T-helper 9 cell (primary cell): Measurements from ENCODE around the gene ASCL5.

Experiments
- DNase-seq: peaks from one replicate; pipeline ENCODE4 v3.0.0-alpha.2; 2020

ASCL5 gene

DNA sequence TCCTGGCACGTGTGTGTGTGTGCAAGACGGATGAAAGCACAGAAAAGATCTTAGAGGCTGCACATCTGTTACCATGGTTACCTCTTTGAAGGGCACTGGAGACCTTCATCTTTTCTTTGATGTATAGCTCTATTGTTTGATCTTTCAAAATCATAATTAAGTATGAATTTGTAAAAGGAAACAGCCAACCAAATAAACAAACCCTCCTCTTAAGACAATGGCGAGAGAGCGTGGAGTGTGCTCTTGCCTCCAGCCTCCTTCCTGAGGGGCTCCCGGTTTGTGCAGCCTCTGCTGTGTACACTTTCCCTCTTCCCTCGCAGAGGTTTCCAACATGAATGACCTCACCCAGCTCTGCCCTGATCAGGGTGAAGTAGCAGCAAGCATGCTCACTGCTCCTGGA, 42.7 kb downstream of the ASCL5 start:
- no peak for DNase-seq

GRCh38 chr1:201083741-201084140, 43.2 kb downstream of the ASCL5 start:
- no peak for DNase-seq

- no peak for DNase-seq
These were observed 46.8 kb downstream of the ASCL5 start for GRCh38 chr1:201080135-201080534.

GRCh38 chr1:201077736-201078135, 49.2 kb downstream of the ASCL5 start:
- DNase-seq, result no peak

DNA sequence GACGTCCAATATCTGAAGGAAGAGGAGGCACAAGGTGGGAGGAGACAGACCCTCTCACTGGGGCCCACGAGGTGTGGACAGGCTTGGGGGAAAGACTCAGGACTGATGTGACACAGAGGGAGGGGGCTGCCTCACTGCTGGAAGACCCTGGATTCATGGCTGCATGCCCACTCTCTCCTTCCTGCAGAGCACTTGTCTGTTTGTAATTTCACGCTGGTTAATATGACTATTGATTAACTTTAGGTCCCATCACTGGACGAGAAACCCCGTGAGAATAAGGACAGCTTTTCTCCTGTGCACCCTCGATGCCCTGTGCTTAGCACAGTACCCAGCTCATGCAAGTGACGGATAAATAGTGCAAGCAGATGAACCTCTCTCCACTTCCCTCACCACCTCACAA, 49.9 kb downstream of the ASCL5 start:
- DNase-seq, result no peak

DNA sequence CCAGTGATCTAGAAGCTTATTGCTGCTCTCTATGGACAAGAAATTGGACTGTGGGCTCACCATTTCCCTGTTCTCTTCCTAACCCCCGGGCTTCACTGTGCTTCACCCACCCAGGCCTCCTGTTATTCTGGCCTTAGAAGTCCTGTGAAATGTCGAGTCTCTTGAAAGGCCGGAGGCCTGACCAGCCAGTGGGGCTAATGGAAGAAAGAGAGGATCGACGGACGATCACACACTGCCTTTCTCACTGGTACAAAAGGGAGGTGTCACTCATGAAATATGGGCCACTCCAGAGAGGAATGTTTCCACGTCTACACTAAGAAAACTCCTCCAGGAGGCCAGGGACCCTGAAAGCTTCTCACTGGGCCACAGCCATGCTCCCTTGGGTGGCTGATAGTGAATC, 50.9 kb downstream of the ASCL5 start:
- no peak for DNase-seq

DNA sequence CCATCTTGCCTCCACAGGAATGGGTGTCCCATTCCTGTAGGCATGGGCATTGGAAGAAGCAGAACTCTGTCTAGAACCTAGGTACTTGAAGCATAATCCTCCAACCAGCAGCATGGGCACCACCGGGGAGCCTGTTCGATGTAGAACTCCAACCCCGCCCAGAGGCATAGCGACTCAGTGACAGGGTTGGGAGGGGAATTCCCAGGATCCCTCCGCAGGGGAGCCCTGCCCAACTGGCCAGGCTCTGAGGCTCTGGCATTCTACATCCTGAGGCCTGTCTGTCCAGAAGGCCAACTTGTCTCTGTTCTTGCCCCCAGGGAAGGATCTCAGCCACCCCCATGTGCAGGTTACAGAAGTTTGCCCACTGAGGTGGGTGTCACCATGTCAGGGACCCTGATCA, 53.0 kb downstream of the ASCL5 start:
- no peak for DNase-seq

DNA sequence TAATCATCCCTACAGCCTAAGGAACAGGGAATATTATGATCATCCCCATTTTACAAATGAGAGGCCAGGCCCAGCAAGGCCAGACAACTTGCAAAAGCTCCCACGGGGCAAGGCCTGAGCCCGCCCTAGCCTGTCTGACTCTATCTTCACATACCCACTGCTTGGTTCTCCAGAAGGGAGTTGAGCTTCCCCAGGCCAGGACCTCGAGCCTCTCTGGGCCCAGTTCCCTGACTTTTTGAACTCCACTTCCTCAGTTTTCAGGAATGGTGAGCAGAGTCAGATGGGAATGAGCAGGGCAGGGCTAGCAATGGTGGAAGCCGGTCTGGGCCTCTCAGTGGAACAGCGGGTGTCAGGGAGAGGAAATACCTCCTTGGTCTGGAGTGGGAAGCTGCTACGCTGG, 54.1 kb downstream of the ASCL5 start:
- no peak for DNase-seq

DNA sequence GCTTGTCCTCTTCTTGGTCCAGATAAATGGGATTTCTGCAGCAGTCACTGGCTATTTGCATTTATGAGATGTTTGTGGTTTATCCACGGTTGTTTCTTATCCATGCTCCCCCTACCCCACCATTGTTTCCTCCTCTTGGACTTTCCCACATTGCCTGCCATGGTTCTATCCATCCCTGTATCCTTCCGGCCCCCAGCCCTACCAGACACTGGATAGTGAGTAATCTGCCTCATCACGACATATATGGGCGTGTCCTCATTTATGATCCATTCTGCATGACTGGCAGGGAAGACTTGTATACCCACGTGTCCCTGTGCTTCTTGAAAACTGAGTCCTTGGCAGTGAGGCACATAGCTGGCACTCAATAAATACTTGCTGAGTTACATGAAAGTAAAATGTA, 54.8 kb downstream of the ASCL5 start:
- no peak for DNase-seq

GRCh38 chr1:201069636-201070035, 57.3 kb downstream of the ASCL5 start:
- DNase-seq, result no peak

- no peak for DNase-seq
These were observed 58.0 kb downstream of the ASCL5 start for GRCh38 chr1:201068976-201069375.

DNA sequence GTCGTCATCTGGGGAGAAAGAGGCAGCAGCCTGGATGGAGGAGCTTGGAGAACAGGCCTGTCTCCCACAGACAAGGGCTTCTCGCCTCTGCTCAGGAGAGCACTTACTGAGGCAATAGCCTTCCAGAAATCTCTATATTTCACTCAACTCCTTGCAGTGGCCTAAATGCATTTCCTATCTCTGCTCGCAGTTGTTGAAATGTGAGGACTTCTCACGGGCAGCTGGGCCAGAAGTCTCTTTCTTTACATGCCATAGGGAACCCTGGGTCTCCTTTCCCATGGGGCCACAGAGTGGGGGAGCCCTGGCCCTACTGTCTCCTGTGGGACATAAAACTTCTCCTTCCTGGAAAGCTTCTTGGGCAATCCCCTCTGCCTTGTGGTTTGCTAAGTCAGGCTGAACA, 60.0 kb downstream of the ASCL5 start:
- DNase-seq, result no peak

DNA sequence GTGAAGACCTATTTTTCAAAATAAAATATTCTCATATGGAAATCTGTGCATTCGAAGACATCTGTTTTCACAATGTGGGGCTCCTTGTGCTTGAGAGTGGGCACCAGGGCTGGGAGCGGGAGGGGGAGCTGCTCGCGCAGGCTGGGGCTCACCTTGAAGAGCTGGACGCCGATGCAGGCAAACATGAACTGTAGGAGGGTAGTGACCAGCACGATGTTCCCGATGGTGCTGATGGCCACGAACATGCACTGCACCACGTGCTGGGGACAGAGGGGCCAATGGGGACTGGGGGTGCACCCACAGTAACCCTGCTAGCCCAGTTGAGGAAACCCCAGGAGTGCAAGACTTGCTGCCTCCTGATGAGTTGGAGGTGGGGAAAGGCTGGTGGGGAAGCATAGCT, 61.3 kb downstream of the ASCL5 start:
- no peak for DNase-seq

GRCh38 chr1:201064806-201065205, 62.2 kb downstream of the ASCL5 start:
- DNase-seq, result no peak
